HG03571 (cell line): ENCODE results near the gene ZNF337.
"Not testable (repeated sequence)": the region's sequence is repeated elsewhere in the genome, so short reads cannot be mapped to it uniquely, and the experiment has no call there.

ENCODE experiments used
- ATAC-seq: cut with Tn5 transposase; IDR thresholded peaks from one replicate; pipeline ENCODE4 v1.9.1; 2021; ENCODE audit not compliant: unreplicated experiment

The ZNF337 gene

DNA sequence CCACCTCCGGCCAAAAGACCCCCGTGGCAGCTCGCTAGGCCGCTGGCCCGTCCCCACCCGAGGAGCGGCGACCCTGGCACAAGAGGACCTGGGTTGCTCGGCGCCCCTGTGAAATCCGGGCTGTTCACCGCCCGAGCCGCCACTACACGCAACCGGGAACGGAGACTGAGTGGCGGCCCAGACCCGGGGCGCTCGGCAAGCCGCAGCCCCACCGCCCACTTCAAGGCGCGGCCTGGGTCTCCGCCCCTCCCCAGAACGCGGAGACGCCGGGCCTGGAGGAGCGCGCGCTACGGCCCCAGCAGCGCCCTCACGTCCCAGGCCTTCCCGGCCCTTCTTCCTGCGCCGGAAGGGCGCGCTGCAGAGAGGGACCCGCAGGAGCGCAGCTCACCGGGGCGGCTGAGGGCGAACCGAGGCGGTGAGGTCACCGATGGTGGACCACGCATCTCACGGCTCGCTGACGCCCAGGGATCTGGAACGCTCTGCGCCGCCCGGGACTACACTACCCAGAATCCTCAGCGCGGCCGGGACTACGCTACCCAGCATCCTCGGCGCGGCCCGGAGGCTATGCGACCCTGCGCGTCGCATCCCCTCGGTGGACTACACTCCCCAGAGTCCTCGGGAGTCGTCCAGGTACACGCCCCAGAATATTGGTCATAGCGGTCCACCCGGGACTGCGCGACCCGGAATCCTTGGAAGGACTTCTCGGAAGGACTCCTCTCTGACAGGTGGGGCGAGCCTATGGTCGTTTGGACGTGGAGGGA, at the start of gene ZNF337:
ZNF337 (minus strand) TSS at position 483 of the 761 bp plus-strand sequence. CDS start 10,436 bp downstream, outside the sequence.
- peak; percentile 98 for ATAC-seq

- ATAC-seq = no peak
These were observed 49.1 kb upstream of the ZNF337 start for GRCh38 chr20:25745738-25746137.

DNA sequence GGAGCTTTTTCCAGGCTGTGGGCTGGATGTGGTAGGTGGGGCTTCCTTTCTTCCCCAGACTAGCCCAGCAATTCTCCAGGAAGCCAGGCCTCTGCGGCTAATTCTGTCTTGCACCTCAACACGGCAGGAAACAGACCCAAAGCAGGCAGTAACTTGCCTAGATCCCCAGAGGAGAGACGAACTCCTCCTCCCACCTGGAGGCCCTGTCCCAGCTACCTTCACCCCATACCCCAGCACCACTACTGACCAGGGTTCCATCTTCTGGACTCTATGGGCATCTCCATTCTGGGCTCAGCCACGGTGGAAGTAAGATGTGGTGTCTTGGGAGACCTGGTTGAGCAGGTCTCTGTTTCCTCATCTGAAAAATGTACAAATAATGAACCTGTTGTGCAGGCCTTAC, 48.4 kb upstream of the ZNF337 start:
- ATAC-seq = no peak

DNA sequence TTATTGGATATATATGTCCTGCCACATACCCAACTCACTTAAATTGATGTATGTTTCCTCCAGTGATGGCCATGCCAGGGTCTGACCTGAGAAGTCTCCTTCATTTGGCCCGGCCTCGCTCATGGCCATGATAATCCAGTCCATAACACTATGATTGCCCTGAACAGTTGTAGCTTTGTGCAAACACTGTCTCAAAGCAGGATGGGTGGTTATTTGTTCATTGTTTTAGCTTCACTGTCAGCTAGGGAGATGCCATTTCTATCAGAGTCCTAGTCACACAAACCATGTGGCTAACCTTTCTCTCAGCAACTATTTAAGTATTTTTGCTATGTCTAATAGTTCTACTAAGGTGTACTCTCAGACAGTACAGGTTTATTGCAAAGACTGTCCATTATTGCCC, 47.6 kb upstream of the ZNF337 start:
- ATAC-seq = no peak

DNA sequence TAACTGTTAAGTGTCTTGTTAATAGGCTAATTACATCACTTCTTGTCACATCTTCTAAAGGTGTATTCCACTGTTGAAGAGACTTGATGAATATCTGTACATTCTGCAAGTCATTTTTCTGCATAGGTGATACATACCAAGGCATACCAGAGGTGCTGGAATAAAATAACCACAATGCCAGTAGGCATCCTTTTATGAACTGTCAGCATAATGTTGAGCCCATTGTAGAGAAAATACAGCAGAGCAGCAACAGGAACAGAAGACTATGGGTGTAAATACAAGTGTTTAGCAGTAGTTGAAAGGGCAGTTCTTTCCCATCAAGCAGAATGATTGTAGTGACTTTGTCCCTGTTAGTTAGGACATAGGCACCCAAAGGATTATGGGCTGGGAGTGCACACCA, 44.4 kb upstream of the ZNF337 start:
- no peak for ATAC-seq

- no peak for ATAC-seq
These were observed 43.1 kb upstream of the ZNF337 start for GRCh38 chr20:25739615-25740320.

DNA sequence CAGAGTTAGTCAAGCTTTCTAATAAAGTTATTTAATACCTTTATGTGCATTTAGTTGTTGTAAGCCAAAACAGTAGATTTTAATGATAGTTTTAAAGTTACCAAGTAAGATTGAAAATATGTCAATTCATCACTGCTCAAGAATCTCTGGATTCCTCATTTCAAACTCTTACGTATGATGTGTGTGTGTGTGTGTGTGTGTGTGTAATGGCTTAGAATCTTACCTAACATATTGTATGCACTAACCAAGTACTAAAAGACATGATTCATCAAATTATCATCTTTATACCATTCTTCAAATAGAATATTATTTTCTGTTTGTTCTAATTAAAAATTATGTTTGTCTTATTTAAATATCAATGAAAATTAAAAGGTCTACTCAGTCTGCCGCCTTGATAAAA, 41.5 kb upstream of the ZNF337 start:
- no peak for ATAC-seq

- no peak for ATAC-seq
These were observed 37.2 kb upstream of the ZNF337 start for GRCh38 chr20:25733903-25734302.

GRCh38 chr20:25730862-25731261, 34.2 kb upstream of the ZNF337 start:
- no peak for ATAC-seq

DNA sequence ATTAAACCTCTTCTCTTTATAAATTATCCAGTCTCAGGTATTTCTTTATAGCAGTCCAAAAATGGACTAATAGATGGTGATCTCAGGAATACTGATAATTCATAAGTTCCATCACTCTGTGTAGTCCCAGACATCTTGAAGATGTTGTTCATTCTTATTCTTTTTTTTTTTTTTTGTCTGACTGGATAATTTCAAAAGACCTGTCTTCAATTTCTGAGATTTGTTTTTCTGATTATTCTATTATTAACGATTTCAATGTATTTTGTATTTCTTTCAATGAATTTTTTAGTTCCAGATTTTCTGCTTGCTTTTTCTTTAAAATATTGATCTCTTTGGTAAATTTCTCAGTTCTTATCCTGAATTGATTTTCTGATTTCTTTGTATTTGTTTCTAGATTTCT, 29.7 kb upstream of the ZNF337 start:
- no peak for ATAC-seq

DNA sequence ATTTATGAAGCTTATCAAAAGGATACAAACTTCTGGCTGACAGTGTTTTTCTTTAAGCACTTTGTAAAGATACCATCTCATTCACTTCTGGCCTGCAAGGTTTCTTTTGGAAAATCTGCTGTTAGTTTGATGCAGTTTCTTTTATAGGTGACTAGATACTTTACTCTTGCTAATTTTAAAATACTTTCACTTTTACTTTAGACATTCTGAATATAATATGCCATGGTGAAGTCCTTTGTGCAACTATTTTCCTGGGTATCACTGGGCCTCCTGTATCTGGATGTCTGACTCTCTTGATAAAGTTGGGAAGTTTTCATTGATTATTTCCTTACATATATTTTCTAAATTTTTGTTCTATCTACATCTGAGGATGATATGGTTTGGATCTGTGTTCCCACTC, 29.0 kb upstream of the ZNF337 start:
- ATAC-seq = no peak

DNA sequence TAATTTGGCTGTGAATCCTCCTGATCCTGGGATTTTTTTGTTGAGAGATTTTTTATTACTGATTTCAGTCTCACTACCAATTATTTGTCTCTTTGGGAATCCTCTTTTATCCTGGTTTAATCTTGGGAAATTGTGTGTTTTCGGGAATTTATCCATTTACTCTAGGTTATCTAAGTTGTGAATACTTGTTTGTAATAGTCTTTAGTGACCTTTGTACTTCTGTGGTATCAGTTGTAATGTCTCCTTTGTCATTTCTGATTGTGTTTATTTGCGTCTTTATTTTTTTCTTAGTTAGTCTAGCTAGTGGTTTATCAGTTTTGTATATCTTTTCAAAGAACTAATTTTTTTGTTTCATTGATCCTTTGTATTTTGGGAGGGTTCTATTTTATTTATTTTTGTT, 27.3 kb upstream of the ZNF337 start:
- ATAC-seq = no peak

DNA sequence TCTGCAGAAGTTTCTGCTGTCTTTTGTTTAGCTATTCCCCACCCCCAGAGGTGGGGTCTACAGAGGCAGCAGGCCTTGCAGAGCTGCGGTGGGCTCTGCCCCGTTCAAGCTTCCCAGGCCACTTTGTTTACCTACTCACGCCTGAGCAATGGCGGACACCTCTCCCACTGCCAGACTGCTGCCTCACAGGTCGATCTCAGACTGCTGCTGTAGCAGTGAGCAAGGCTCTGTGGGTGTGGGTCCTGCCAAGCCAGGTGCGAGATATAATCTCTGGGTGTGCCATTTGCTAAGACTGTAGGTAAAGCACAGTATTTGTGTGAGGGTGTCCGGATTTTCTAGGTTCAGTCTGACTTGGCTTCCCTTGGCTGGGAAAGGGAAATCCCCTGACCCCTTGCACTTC, 23.6 kb upstream of the ZNF337 start:
- no peak for ATAC-seq

- not testable (repeated sequence) for ATAC-seq
These were observed 22.5 kb upstream of the ZNF337 start for GRCh38 chr20:25718896-25719809.

DNA sequence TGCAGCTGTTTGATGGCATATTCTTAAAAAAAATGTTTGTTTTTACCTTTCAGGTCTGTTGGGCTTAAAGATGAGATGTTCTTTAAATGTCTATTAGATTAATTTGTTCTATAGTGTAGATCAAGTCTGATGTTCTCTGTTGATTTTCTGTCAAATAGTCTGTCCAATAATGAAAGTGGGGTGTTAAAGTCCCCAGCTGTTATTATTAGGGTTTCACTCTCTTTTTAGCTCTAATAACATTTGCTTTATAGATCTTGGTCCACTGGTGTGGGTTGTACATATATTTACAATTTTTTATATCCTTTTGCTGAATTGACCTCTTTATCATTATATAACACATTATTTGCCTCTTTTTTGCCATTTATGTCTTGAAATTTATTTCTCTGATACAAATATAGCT, 11.0 kb upstream of the ZNF337 start:
- no peak for ATAC-seq

- ATAC-seq = no peak
These were observed 10.1 kb upstream of the ZNF337 start for GRCh38 chr20:25706793-25707192.

- no peak for ATAC-seq
These were observed 9.2 kb upstream of the ZNF337 start for GRCh38 chr20:25705830-25706351.

DNA sequence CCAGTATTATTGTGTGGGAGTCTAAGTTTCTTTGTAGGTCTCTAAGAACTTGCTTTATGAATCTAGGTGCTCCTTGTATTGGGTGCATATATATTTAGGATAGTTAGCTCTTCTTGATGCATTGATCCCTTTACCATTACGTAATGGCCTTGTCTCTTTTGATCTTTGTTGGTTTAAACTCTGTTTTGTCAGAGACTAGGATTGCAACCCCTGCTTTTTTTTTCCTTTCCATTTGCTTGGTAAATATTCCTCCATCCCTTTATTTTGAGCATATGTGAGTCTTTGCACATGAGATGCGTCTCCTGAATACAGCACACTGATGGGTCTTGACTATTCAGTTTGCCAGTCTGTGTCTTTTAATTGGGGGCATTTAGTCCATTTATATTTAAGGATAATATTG, 7.7 kb upstream of the ZNF337 start:
- not testable (repeated sequence) for ATAC-seq

- not testable (repeated sequence) for ATAC-seq
These were observed 4.2 kb upstream of the ZNF337 start for GRCh38 chr20:25700835-25701234.

DNA sequence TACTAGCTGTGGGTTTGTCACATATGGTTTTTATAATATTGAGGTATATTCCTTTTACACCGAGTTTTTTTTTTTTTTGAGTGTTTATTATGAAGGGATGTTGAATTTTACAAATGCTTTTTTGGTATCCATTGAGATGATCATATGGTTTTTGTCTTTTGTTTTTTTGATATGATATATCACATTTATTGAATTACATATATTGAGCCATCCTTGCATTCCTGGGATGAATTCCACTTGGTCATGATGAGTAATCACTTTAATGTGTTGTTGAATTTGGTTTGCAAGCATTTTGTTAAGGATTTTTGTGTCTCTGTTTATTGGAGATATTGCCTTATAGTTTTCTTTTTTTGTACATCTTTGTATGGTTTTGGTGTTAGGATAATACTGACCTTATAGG, 3.3 kb upstream of the ZNF337 start:
- ATAC-seq = no peak

GRCh38 chr20:25697132-25697446, 436 bp upstream of the ZNF337 start:
- no peak for ATAC-seq
